Measurements from ENCODE around the gene SLC16A2.

The SLC16A2 gene

GRCh38 chrX:74520291-74520690 lies 99.0 kb downstream of the SLC16A2 start:
- TF ChIP-seq POU6F1 (CRISPR knock-in tag; IDR thresholded peaks at IDR 0.05; ENCODE audit: borderline replicate concordance, low read depth) (no peak), CSRNP3 (CRISPR knock-in tag; IDR thresholded peaks at IDR 0.05) (no peak), PPARA (CRISPR knock-in tag; IDR thresholded peaks at IDR 0.05; ENCODE audit: borderline replicate concordance) (no peak), SNAI2 (CRISPR knock-in tag; IDR thresholded peaks at IDR 0.05) (no peak), TCF4 (CRISPR knock-in tag; IDR thresholded peaks at IDR 0.05; ENCODE audit: borderline replicate concordance) (no peak), TSHZ2 (CRISPR knock-in tag; IDR thresholded peaks at IDR 0.05) (no peak), RARB (CRISPR knock-in tag; IDR thresholded peaks at IDR 0.05) (no peak), ZFP3 (CRISPR knock-in tag; IDR thresholded peaks at IDR 0.05) (no peak)
- no peak for ATAC-seq

GRCh38 chrX:74520896-74521295 lies 99.6 kb downstream of the SLC16A2 start:
- TF ChIP-seq ZNF565 (CRISPR knock-in tag; conservative IDR thresholded peaks at IDR 0.05; ENCODE audit: low read depth) (no peak), PATZ1 (CRISPR knock-in tag; IDR thresholded peaks at IDR 0.05; ENCODE audit: borderline replicate concordance) (no peak), ZFP30 (CRISPR knock-in tag; IDR thresholded peaks at IDR 0.05) (no peak), POU6F1 (CRISPR knock-in tag; IDR thresholded peaks at IDR 0.05; ENCODE audit: borderline replicate concordance, low read depth) (no peak), CREB5 (CRISPR knock-in tag; IDR thresholded peaks at IDR 0.05; ENCODE audit: low read depth) (no peak), SNAI2 (CRISPR knock-in tag; IDR thresholded peaks at IDR 0.05) (no peak), CSRNP3 (CRISPR knock-in tag; IDR thresholded peaks at IDR 0.05) (no peak), PPARA (CRISPR knock-in tag; IDR thresholded peaks at IDR 0.05; ENCODE audit: borderline replicate concordance) (no peak), RARB (CRISPR knock-in tag; IDR thresholded peaks at IDR 0.05) (no peak), ZC3H10 (CRISPR knock-in tag; IDR thresholded peaks at IDR 0.05) (no peak), TOX (CRISPR knock-in tag; IDR thresholded peaks at IDR 0.05; ENCODE audit: borderline replicate concordance) (no peak), TSHZ2 (CRISPR knock-in tag; IDR thresholded peaks at IDR 0.05) (no peak), CSDC2 (CRISPR knock-in tag; IDR thresholded peaks at IDR 0.05) (no peak), OSR1 (CRISPR knock-in tag; IDR thresholded peaks at IDR 0.05) (no peak), ZFP3 (CRISPR knock-in tag; IDR thresholded peaks at IDR 0.05) (no peak), ZNF8 (CRISPR knock-in tag; IDR thresholded peaks at IDR 0.05) (no peak)
- no peak for ATAC-seq

Measured in SK-N-SH treated with all-trans-retinoic acid at 6 μM for 48 hours (cell line).